ENCODE results near the gene FAM149A. TPM values are rescaled to one million over a fixed set of nuclear protein-coding genes. Genes with fewer than 3 reads are reported as not detected.

FAM149A gene
- polyA plus RNA-seq, 3 donors: 44.3 to 61.3 (median 55.7) TPM

GRCh38 chr4:186200516-186200915, 96.0 kb downstream of the FAM149A start:
- no peak for DNase-seq (ENCODE audit: low read depth in 3 of 3, low spot score in 2 of 3)

- no peak for DNase-seq (ENCODE audit: low read depth in 3 of 3, low spot score in 2 of 3)
Observed at GRCh38 chr4:186201010-186201409, 96.5 kb downstream of the FAM149A start.

- no peak for DNase-seq (ENCODE audit: low read depth in 3 of 3, low spot score in 2 of 3)
Observed at GRCh38 chr4:186201535-186202230, 97.2 kb downstream of the FAM149A start.

- no peak for DNase-seq (ENCODE audit: low read depth in 3 of 3, low spot score in 2 of 3)
Observed at GRCh38 chr4:186202490-186203140, 98.1 kb downstream of the FAM149A start.

GRCh38 chr4:186203406-186203805, 98.9 kb downstream of the FAM149A start:
- DNase-seq (ENCODE audit: low read depth in 3 of 3, low spot score in 2 of 3): no peak

GRCh38 chr4:186204103-186204559, 99.6 kb downstream of the FAM149A start:
- no peak for DNase-seq (ENCODE audit: low read depth in 3 of 3, low spot score in 2 of 3)

GRCh38 chr4:186204686-186205085, 100.2 kb downstream of the FAM149A start:
- no peak for DNase-seq (ENCODE audit: low read depth in 3 of 3, low spot score in 2 of 3)

GRCh38 chr4:186205156-186205555, 100.7 kb downstream of the FAM149A start:
- DNase-seq (ENCODE audit: low read depth in 3 of 3, low spot score in 2 of 3): no peak

- DNase-seq (ENCODE audit: low read depth in 3 of 3, low spot score in 2 of 3): no peak
Observed at GRCh38 chr4:186216465-186217024, 112.0 kb downstream of the FAM149A start.

- no peak for DNase-seq (ENCODE audit: low read depth in 3 of 3, low spot score in 2 of 3)
Observed at GRCh38 chr4:186217733-186218293, 113.3 kb downstream of the FAM149A start.

- DNase-seq (ENCODE audit: low read depth in 3 of 3, low spot score in 2 of 3): no peak
Observed at GRCh38 chr4:186221624-186222023, 117.1 kb downstream of the FAM149A start.

Other genes starting within 250 kb of the FAM149A start
- gene TLR3, start 35.5 kb upstream of the FAM149A start, polyA plus RNA-seq (ENCODE audit: insufficient read length in 3 of 3): 10 to 100 TPM; 14.2 to 14.9 (median 14.2) TPM
- 10 to 100 TPM; 18.8 to 29.8 (median 22.1) TPM for gene CYP4V2, start 86.9 kb downstream of the FAM149A start, polyA plus RNA-seq (ENCODE audit: insufficient read length in 3 of 3)
- 1 to 10 TPM in 2 of 3 donors, under 1 TPM in 1; 0.89 to 2.2 (median 1.6) TPM for gene KLKB1, start 122.8 kb downstream of the FAM149A start, polyA plus RNA-seq (ENCODE audit: insufficient read length in 3 of 3)
- gene F11, start 161.5 kb downstream of the FAM149A start, polyA plus RNA-seq (ENCODE audit: insufficient read length in 3 of 3): 1 to 10 TPM; 2.6 to 4.1 (median 2.9) TPM